HuH-7.5 (cell line): ENCODE measurements around the gene NDUFS6.
A peak's percentile ranks its signal among the peaks of the same experiment; 100 is the strongest.

ENCODE experiments used
- DNase-seq: peaks from one replicate; pipeline ENCODE4 v3.0.0; 2011; ENCODE audit warnings: low spot score

Gene NDUFS6

DNA sequence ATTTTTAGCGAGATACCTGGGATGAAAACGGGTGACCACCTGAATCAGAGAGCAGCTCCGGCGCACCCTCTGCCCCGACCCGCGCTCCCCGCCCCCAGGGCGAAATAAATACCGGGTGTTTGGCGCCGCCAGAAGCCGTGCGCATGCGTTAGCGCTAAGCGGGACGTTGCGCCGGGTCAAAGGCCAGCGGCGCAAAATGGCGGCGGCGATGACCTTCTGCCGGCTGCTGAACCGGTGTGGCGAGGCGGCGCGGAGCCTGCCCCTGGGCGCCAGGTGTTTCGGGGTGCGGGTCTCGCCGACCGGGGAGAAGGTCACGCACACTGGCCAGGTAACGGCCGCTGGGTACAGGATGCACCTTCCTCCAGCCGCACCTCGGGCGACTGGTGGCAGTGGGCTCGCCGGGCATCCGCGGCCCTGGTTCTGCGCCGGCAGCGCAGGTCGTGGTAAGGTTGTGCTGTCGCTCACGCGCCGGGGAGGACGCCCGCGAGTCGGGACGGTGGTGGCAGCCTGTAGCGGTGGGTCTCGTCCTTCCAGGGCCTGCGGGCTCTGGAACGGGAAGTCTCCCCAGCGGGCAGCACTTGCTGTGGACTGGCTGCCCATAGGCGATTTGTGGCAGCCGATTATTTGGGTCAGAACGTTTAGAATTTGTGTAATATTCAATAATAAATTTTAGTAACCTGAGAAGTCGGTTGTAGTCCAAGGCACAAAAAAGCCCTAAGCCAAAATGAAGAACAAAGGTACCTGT, at the start of gene NDUFS6:
NDUFS6 (plus strand) TSS at position 186 of the 745 bp plus-strand sequence; CDS start at position 197, 11 bp downstream.
- peak; percentile 67 for DNase-seq

DNA sequence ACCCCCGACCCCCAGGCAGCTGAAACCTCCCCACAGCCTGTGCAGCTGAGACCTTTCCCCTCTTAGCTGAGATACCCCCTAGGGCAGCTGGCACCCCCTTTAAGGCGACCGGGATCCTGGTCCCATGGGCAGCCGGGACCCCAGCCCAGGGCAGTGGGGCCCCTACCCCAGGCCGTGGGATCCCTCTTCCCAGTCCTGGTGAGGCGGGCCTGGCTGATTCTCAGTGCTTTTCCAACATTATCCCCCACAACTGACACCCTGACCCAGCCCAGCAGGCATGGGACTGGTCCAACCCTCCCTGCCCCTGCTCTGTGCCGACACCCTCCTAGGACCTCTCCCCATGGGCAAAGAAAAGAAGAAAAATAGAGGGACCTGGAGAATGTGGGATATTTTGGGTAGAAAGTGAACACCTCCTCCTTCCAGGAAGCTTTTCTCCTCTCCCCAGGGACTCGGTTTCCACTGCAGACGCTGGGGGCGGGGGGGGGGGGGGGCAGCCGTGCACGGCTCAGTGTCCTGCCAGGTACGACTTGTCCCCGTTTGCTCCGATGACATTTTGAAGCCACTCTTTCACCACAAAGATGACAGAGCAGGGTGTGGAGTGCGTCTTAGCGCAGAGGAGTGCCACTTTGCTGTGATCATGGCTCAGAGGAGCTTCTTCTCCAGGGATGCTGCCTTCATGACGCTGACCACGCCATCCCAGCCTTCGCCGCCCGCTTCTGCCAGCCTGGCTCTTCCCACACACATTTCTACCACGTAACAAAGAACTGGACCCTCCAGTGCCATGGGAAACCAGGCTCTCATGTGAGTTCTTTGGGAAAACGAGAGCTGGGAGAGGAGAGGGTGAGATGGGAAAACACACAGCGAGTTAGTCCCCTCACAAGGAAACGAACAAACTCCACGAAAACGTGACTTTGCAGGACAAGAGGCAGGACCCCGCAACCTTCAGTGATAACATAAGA, 49.1 kb upstream of the NDUFS6 start:
- no peak for DNase-seq

DNA sequence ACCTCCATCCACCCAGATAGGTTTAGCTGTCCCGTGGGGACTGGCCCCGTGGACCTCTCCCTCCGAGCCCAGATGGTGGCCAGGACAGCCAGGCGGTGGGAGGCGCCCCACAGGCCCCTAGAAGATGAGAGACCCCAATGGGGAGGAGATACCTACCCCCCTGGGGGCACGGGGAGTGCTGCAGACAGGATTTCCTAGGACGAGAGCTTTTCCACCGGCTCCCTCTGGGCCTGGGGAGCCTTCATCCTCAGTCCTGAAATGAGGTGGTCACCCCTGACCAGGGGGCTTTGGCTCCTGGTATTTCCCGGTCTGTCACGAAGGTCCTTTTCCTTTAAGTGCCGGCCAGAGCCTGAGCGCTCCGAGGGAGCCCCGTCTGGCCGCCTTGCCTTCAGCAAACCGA, 48.3 kb upstream of the NDUFS6 start:
- no peak for DNase-seq

- DNase-seq = no peak
Observed at GRCh38 chr5:1753490-1753889, 47.7 kb upstream of the NDUFS6 start.

DNA sequence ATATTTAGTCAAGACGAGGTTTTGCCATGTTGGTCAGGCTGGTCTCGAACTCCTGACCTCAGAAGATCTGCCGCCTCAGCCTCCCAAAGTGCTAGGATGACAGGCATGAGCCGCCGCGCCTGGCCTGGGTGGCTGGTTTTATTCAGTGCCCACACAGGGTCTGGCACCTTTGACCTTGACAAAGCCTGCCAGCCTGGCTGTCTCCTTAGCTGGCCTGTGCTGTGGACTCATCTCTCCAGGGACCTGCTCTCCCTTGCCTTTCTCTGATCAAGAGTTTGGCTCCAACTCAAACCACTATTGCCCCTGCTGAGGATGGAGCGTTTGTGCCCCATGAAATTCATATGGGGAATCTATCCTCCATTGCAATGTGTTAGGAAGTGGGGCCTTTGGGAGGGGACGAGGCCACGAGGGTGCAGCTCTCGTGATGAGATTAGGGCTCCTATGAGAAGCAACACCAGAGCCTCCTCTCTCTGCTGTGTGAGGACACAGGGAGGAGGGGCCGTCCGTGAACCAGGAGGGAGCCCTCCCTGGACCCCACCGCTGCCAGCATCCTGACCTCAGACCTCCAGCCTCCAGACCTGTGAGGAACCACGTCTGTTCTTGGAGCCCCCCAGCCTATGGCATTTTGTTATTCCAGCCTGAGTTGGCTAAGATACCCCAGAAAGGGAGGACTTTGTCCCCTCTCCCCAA, 46.5 kb upstream of the NDUFS6 start:
- no peak for DNase-seq

- no peak for DNase-seq
Observed at GRCh38 chr5:1755321-1755949, 45.8 kb upstream of the NDUFS6 start.

DNA sequence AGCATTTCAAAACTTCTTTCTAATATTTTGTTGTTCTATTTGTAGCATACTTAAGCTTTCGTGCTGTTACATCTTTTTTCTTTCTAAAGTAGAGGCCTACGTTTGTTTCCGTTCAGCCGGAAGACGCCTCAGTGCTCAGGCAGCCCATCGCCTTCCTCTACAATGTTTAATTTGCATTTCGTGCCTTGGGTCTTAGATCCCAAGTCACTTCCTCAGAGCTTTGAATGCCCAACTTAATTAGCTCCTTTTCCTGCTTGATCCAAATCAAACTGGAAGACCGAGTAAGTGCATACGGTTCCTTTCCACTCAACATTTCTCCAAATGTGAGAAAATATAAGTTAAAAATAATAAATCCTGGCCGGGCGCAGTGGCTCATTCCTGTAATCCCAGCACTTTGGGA, 44.7 kb upstream of the NDUFS6 start:
- DNase-seq = no peak

- no peak for DNase-seq
Observed at GRCh38 chr5:1757511-1757910, 43.7 kb upstream of the NDUFS6 start.

DNA sequence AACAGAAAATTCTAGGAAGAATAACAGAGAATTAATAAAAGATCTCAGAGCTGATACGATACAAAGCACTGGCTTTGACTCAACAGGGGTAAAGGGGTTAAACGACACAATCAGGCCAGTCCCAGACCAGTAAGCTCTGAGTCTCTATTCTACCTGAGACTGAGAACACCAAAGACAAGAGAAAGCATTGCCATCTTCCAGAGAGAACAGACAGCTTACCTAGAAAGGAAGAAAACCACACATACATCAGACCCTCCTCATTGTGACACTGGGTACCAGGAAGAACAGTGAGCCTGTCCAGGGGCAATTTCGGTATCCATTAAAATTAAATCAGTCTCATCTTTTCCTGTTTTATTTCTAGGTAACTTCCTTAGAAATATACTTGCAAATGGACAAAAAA, 42.6 kb upstream of the NDUFS6 start:
- DNase-seq = no peak

DNA sequence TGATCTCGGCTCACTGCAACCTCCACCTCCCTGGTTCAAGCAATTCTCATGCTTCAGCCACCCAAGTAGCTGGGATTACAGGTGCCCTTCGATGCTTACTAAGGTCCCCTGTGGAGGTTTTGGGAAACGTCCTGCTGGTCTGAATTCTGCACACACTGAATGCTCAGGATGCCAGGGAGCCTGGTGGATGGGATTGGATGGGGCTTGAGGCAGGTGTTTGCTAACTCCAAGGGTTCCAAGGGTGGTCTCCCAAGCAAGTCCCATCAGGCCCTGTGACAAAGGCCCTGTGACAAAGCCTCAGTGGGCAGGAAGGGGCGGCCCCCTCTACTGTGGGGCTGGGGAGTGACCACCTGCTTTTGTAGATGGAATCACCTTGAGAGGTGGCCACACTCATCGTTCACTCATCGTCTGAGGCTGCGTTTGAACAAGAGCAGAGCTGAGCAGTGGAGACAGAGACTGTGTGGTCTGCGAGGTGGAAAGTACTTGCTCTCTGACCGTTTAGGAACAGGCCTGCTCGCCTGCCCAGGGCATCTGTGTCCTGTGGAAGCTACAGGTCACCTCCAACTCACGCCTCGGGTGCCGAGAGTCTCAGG, 41.7 kb upstream of the NDUFS6 start:
- DNase-seq = no peak

DNA sequence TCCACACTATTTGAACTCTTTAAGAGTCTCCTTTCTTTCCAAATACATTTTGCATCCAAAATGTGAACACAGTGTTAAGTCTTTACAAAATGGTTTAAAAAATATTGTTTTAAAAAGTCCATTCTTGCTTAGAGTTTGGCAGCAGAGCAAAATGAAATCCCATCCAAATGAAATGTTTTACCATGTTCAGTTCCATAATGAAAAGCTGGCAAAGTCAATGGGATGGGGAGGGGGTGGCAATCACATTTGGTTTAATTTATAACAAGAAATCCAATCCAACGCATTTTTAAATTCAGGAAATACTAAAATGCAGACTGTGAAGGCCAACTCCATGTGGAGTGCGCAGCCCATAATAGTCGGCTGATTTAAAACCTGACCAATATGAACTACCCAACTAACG, 41.0 kb upstream of the NDUFS6 start:
- no peak for DNase-seq

GRCh38 chr5:1760656-1761452, 40.4 kb upstream of the NDUFS6 start:
- DNase-seq = no peak

DNA sequence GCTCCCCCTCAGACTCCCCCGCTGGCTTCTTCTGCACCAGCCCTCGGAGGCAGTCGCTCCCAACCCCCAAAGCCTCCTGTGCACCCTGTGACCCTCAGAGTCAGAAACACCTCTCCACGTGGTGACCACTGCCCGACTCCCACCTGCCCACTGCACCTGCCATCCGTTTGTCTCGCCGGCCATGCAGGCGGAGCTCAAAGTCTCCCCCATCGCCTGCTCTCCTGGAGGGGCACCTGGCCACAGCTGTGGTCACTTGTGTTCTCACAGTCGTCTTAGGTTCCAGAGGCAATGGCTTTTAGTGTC, 39.8 kb upstream of the NDUFS6 start:
- DNase-seq = no peak

DNA sequence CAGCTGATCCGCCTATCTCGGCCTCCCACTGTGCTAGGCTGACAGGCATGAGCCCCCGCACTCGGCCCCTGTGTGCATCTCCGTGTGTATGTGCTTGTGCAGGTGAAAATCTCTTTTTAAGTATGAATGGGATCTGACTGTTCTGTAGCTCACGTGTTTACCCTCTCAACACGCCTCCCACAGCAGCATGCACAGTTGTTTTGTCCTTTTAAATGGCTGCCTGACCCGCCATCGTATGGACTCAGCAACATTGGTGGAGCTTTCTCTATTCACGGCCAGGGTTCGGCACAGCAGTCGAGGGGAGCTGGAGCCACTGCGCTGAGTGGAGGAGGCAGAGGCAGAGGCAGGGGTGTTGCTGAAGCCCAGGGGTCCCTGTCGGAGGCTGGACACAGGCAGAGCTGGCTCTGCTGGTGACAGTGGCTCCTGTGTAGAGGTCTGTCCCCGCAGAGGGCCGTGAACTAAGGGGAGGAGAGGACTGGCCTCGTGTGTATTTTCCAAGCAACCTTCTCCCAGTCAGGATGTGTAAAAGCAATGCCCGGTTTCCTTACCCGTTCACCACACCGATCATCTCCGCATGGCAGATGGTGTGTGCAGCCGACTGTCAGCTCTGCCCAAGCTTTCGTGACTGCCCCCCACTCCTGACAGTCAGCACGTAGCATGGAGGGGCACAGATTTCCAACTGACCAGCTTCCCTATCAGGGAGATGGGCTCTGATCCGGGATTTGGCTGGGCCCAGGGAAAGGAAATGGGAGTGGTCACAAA, 38.9 kb upstream of the NDUFS6 start:
- no peak for DNase-seq

DNA sequence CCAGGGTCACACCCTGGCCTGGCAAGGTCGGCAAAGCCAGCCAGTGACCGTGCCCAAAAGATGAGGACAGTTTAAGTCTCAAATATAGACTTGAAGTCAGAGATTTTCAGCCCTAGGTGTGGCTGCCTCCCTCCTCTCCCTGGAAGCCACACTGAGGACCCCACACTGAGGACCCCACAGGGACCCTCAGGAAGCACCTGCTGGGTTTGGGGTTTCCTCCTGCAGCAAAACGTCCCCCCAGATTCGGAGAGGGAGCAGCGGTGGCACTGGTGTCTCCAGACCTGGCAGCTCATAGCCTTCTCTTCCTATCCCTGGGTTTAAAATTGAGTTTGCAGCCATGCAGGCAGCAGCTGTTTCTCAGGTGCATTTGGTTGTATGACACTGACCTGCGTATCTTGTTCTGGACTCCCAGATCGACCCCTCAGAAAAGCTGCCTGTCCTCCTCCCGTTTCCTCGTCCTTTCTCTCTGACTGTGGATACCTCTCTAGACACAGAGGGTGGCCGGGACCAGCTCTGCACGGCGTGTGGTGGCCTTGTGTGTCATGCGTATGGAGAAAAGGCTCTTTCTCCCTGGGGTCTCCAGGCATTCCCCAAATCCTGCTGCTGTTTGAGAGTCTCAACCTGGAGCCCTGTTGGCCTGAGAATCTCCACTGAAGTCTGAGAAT, 38.2 kb upstream of the NDUFS6 start:
- no peak for DNase-seq

DNA sequence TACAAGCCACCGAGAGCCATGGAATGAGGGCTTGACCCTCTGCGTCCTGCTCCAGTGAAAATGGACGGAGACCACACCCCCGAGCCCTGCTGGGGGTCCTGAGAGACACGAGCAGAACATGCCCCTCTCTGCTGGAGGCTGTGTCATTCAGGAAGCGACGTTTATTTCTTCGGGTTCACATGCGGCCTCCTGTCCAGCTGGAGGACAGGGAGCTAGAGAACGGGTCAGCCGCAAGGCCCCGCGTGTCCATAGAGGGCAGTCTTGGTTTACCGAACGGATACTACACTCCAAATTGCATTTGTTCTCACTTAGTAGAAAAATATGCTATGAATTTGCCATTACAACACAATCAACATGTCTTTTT, 37.7 kb upstream of the NDUFS6 start:
- DNase-seq = peak; percentile 77

GRCh38 chr5:1763960-1764605, 37.1 kb upstream of the NDUFS6 start:
- DNase-seq = no peak

GRCh38 chr5:1764606-1764960, 36.6 kb upstream of the NDUFS6 start:
- DNase-seq = no peak

GRCh38 chr5:1765141-1765879, 35.9 kb upstream of the NDUFS6 start:
- DNase-seq = no peak
